ENCODE measurements around the gene INKA1. TPM values are rescaled to one million over a fixed set of nuclear protein-coding genes. Genes with fewer than 3 reads are reported as not detected.

Gene INKA1
- polyA plus RNA-seq, 5 donors = 10.6 to 25.0 (median 15.6) TPM

DNA sequence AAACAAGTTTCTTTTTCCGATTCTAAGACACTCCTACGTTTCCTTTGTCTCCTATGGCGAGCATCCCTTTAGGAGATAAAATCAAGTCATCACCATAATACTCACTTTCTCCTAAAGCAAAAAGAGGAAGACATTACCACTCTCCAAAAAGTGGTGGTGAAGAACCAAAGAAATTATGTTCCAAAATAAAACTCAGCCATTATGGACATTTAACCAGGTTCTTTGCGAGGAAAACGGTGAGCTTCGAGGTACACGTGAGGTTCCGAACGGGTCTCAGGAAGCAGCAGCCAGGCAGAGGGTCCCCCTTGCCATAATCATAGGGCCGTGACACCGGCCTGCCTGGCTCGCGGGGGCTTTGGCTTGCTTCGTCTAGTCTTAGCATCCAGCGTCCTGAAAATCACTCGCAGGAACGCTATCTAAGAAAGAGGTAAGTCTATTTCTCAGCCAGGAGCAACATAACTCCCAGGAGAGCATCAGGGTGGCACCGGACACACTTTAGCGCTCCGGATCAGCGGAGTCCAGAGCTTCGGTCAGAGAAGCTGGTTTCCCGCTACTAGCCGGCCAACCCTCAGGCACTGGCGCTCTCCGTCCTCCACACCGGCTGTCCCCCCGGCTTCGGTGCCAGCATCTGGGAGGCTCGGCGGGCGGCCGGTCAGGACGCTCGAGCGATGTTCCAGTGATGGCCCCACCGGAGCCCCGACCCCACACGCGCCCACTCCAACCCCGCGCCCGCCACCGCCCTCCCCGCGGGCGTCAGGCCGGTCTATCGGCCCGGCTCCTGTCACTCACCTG lies 17.3 kb upstream of the INKA1 start:
- DNase-seq = peak in 1 of 2 donors; percentile 16

DNA sequence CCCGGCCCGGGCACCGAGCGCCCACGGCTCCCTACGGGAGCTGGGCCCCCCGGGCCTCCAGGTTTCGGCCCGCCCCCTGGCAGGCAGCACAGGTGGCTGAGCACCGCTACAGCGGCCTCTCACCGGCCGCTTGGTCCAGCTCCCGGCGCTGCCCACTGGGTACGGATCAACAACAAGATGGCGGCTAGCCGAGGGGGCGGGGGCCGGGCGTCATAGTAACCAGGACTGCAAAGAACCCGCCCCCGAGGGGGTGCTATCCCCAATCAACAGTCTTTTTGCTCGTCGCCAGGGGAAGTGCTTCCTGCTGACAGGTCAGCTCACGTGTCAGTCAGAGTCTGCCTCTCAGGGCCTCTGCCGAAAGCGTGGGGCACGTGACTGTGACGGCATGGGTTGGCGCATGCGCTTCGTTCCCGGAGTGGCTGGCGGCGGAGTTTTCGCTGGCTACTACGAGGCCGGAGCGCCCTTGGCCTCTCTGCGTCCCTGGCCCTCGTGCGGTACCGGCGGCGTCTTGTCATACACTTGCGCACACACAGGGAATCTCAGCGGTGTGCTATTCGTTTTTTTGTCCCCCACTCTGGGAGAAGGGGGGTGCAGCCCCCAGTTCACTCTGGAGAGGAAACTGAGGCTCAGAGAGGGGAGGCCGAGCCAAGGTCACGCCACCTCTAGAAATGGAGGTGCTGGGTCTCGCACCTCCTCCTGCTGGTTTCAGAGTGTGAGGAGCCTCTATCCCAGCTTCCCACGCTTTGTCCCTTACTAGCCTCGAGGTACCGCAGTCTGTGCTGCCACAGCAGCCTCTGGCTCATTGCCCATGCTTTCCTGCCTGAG lies 16.5 kb upstream of the INKA1 start, which contains the start of gene IP6K1:
TSS of gene IP6K1 (minus strand) at position 186 of the 825 bp plus-strand sequence. CDS start 38,502 bp downstream, outside the sequence.
- peak; percentile 100 for DNase-seq

DNA sequence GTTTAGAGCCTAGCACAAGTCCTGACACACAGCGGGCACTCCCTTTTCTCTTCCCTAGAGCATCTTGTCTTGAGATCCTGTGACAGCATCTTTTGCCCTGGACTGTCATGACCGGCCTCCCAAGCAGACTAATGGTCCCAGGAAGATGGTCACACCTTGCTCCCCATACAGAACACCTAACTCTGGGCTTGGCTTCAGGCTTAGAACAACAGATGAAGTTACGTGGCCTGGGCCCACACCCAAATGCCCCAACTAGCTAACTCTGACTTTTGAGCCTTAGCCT lies 15.9 kb upstream of the INKA1 start:
- DNase-seq = no peak

DNA sequence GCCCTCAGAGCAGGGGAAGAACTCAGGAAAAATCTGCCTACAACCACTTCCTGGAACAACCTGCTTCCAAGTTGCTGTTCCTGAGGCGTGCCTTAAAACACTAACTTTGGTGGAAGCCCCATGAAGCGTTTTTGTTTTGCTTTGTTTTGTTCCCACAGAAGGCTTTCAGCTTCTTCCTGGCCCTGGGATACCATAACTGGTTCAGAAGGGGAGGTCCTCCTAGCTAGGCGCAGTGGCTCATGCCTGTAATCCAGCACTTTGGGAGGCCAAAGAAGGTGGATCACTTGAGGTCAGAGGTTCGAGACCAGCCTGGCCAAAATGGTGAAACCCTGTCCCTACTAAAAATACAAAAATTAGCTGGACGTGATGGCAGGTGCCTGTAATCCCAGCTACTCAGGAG lies 15.5 kb upstream of the INKA1 start:
- no peak for DNase-seq

DNA sequence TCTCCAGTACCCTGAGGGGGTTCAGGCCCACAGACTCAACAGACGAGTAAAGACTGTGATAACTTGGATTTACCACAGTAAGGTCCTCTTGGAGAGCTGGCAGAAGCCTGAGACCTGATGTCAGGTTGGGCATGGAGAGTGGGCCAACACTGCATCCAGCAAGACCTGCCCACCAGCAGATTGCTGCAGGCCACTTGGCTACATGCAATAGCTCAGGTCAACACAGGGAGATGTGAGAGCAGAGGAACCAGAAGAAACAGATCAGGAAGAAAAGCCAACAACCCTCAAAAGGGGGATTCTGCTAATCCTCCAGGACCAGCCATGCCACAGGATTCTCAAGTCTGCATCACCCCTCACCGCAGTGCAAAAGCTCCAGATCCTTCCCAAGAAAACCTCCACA lies 15.0 kb upstream of the INKA1 start:
- no peak for DNase-seq

DNA sequence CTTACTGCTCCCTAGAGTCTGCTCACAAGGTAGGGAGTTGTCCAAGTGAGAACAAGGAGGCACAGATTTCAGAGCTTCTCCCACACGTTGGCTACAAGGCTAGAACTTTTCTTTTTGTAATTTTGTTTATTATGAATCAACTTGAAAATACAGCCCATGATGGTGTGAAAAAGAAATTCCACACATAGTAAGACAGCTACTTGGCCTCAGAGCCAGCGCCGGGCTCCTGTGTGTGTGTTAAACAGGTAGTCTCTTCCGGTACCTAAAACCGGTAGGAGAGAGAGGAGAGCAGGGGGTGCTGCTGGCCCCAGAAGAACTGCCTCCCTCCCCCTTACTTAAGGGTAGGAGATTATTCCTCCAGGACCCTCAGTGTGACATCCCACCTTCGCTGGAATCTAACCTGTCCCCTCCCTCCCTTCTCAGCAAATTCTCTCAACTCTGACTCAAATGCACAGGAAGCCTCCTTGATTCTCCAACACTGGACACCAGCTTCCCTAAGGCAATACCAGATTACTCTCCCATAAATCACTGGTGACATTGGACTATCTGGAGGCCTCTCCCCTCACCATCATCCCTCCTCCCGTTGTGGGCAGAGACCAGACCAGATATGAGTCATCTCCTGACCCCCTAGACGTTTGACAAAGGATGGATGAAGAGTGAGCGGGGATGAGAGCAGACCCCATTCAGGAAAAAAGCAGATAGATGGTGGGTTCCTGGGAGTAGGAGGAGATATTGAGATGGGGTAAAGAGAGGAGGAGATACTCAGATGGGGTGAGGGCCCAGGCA lies 12.2 kb upstream of the INKA1 start:
- no peak for DNase-seq

DNA sequence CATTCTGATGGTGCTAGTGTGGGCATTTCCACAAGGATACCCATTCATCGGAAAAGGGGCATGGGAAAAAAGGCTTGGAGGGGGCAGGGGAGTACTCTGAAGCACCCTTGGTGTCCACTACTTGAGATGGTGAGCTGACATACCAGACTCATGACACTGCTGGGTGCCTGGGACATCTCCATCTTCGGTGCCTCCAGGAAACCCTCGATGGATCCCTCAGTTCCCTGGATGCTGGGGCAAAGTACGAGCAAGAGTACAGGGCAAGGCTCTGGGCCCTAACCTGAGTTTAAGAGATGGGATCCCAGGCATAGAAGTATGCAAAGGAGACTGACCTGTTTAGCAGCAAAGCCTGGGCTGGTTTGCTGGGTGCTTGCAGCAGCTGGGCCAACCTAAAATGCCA lies 11.5 kb upstream of the INKA1 start:
- no peak for DNase-seq

DNA sequence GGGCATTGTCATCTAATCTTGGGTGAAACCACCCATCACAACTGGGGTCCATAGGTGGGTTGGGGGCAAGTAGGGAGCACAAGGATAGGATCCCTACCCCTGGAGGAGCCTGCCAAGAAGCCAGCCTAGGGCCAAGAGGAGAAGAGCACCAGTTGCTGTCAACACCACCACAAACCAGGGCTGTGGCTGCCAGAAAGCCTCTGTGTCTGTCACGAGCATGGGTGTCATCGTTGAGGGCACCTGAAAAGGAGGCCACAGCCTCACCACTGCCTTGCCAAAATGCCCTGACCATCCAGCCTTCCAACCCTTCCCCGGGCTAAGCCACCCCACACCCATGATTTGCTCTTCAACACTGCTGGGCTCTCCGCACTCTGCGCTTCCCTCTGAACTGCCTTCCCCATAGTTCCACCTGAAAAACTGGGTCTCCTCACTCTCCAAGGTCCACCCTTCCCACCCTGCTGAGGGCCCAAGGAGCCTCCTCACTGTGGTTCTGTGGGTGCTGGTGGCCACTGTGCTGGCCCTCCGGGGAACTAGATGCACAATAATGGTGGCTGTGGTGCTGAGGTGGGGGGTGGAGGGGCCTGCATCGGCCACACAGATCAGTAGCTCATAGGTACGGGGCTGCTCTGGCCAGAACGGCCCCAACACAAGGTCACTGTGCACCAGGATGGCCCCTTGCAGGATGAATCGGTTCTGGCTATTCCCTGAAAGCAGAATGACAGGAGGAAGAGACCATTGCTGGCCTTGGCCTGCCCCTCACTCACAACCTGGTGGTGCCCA lies 10.5 kb upstream of the INKA1 start:
- DNase-seq = no peak

DNA sequence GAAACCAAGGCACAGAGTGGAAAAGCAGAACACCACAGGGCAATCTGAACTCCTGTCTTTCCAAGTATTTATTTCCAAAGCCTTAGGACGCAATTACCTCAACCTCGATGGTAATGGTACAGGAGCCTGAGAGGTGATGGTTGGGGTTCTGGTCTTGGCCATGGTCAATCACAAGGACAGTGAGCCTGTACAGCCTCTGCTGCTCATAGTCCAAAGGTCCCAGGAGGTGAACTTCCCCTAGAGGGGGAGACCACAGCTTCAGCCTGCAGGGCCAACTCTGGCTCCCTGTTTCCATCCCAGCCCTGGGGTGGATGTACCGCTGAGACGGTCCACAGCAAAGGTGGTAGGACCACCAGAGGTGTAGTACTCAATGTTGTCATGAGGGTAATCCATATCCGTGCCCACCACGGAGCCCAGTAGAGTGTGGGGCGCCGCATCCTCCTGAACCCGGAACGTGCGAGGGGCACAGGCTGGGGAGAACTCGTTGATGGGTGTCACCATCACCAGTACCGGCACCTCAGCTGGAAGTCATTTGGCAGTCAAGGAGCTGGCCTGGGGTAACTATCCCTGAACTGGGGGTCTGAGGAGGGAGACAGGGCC lies 9.5 kb upstream of the INKA1 start:
- no peak for DNase-seq

DNA sequence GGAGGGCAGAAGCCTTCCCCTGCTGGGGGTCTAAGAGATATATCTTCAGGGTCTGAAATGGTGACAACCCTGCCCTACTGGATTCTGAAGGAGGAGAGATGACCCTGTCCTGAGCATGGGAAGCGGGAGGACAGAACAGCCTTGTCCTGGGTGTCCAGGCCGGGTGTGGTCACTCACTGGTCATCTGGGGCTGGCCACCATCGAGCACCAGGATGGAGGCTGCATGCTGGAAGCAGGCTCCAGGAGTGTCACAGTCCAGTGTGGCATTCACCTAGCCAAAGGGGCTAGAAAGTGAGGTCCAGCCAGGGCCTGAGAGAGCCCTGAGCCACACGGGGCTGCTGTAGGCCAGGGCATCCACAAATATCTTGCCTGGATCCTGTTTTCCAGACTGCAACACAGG lies 8.6 kb upstream of the INKA1 start:
- no peak for DNase-seq

DNA sequence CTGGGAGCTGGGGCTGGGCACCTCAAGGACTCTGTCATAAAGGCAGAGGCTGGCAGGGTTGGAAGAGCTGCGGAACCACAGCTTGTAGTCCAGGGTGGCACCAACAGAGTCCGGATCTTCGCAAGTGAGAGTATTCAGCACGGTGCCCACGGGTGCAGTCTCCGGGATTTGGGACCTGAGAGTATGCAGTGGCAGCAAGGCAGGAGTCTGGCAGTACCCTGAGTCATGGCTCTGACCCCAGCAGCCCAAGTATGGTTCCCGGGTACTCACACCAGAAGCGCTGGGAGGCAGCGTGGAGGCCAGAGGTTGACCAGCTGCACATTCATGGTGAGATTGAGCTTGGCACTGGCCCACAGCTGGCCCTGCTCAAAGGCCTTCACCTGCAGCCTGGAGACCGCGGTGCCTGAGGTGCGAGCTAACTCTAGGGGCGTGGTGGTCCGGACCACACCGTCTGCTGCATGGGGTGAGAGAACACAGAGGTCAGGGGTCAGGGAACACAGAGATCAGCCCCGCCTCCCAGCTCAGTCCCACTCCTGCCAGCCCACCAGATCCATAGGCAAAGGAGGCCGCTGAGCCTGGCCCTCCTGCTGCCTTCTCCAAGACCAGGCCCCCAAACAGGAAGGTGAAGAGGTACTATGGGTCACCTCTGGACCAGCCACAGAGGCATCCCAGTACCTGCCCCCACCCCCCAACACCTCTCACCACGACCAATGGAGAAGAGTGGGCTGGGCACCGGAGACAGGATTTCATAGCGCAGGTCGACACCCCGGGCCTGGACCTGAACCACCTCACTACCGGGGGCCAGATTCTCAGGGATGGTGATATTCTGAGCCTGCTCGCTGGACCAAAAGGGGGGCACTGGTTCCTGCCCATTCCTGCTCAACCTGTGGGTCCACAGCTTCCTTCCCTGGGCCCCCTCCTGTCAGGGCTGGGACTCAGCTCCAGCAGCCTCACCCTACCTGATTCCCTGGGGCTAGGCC lies 7.8 kb upstream of the INKA1 start:
- no peak for DNase-seq

DNA sequence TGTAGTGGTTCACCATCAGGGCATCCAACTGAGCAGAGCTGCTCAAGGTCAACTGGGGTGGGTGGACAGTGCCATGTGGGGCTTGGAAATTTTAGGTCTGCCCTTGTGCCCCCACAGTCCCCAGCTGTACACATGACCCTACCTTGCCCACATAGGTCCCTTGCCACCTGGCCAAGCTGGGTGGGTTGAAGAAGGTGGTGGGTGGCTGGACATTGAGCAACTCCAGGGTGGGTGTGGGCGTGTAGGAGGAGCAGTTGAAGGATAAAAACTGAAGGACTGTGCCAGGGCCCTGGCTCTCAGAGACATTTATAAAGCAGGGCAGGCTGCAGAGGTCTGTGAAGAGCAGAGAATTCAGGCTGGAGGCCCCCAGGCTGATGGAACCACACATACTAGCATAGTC lies 4.0 kb upstream of the INKA1 start:
- DNase-seq = no peak

DNA sequence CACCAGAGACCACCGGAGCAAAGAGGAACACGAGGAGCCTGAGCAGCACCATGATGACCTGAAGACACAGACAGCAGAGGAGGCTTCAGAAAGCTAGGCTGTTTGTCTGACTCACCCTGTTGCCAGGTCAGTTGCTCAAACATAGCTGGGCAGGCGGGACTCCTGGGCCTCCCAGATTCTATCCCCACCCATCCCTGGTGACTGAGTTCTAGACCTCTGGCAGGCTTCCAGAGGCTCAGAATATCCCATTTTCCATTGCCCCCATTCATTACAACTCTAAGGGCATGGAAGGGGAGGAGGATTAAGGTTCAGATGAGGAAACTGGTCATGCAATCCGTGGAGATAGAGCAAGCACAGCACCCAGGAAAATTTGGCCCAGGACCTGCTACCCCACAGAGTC lies 3.3 kb upstream of the INKA1 start, which contains the start of gene CDHR4:
TSS of gene CDHR4 (minus strand) at position 113 of the 400 bp plus-strand sequence. CDS start at position 52, 61 bp downstream.
- DNase-seq = no peak

DNA sequence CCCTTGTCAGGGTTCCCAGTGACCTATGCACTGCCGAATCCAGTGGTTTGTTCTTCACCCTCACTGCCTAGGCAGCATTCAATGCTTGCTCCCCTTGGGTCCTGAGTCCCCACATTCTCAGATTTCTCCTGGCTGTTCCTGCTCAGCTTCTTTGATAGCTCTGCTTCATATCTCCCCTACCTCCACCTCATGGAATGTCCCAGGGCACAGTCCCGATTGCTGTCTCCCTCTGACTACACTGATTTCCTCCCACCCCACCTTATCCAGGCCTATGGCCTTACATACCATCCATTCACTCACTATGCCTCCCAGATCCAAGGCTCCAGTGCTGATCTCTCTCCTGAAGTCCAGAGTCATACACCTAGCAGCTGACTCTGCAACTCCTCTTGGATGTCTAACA lies 1.9 kb upstream of the INKA1 start:
- DNase-seq = no peak

DNA sequence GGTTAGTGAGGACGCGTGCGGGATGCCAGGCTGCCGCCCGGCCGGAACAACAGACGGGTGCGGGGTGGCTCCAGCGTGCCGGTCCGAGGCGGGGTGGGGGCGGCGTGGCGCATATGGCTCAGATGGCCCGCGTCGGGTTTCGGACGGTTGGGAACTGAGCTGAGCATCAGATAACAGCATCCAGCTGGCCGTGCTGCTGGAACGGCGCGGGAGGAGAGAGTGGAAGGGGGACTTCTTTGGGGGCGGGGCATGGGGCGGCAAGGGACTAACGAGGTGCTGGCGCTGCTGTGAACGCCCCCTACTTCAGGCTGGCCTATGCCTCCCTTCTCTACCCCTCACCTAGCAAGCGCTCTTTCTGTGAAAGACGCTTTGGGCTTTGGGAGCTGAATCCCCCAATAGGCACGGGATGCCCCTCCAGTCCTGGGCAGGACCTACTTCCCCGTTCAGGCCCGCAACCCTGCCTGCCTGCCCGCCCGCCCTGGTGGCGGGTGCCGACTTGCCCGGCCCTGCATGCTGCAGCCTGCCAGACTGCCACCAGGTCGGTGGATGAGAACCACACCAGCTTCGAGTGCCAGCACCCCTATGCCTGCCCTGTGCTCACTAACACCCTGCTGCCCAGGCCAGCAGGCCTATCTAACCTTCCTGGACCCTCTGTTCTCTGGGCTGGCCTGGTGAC lies 542 bp downstream of the INKA1 start:
- DNase-seq = peak; percentile 79 to 84

DNA sequence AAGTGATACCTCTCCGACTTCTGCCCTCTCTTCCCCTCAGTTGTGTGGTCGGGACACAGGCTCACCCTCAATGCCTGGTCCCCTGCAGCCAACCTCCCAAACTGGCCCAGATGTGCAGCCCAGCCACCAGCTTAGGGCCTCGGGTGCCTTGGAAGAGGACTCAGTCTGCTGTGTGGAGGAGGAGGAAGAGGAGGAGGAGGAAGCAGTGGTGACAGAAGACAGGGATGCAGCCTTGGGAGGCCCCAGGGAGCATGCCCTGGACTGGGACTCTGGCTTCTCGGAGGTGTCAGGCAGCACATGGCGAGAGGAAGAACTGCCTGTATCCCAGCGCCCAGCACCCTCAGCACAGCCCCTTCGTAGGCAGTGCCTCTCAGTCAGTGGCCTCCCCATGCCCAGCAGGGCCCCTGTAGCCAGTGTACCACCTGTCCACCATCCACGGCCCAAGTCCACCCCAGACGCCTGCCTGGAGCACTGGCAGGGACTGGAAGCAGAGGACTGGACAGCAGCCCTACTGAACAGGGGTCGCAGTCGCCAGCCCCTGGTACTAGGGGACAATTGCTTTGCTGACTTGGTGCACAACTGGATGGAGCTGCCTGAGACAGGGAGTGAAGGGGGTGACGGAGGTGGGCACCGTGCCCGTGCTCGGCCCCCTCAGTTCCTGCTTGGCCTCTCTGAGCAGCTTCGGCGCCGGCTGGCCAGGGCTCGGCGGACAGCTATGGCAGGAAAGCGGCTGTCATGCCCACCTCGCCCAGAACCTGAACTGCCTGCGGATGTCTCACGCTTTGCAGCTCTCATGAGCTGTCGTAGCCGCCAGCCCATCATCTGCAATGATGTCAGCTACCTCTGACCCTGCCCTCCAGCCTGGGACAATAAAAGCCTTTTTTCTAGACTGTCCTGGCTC lies 1.3 kb downstream of the INKA1 start:
- DNase-seq = no peak

DNA sequence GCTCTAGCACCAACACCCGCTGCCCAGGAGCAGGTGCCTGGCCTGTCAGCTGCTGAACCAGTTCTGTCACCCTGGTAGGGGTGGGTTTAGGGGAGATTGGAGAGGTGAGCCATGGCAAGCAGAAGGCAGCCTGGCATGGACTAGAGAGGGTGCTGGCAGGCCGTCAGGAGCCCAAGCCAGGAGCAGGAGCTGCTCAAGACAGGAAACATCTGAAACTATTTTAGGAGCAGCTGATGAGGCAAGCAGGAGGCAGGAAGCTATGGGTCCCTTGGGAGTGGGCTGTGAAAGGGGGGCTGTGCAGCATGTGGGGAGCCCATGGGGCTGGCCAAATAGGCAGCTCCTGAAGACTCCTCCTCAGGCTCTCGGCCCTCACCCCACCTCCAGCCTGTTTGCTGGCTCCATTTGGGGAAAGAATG lies 2.3 kb downstream of the INKA1 start:
- DNase-seq = peak; percentile 88
